ENCODE measurements around the gene SP7.
"Not testable (repeated sequence)": the region's sequence is repeated elsewhere in the genome, so short reads cannot be mapped to it uniquely, and the experiment has no call there.

- TF ChIP-seq EZH2 (IDR thresholded peaks at IDR 0.05); POLR2AphosphoS5 (IDR thresholded peaks at IDR 0.05; ENCODE audit: borderline replicate concordance, low read depth, low read length): not testable (repeated sequence)
Observed at GRCh38 chr12:53361638-53362037, 25.5 kb upstream of the SP7 start.

Measured in SK-N-MC (cell line).